HG03457 (cell line): ENCODE measurements around the gene DENND6A.

Experiments
- ATAC-seq: cut with Tn5 transposase; IDR thresholded peaks from one replicate; pipeline ENCODE4 v1.9.1; 2021; ENCODE audit warnings: moderate number of reproducible peaks; ENCODE audit not compliant: unreplicated experiment

Gene DENND6A

GRCh38 chr3:57582474-57583168 is 110.3 kb downstream of the DENND6A start:
- no peak for ATAC-seq

GRCh38 chr3:57577801-57578200 is 115.1 kb downstream of the DENND6A start:
- no peak for ATAC-seq

- no peak for ATAC-seq
Measured at GRCh38 chr3:57575966-57576626, 116.8 kb downstream of the DENND6A start.
